Caco-2 (cell line): ENCODE results near the gene ZNF785. TPM values are rescaled to one million over a fixed set of nuclear protein-coding genes. Genes with fewer than 3 reads are reported as not detected.
A peak's percentile ranks its signal among the peaks of the same experiment; 100 is the strongest.

ENCODE experiments used
- BruUV-seq: library from RNA; stranded (reverse); fragments of 400-500 nt; replicated peaks from 2 replicates; lab custom pipeline; 2021; lab: Mats Ljungman, UMichigan
- CTCF ChIA-PET: fragments of 300-600 bp; sonication (Branson Sonifier 250); formaldehyde crosslinking; loops from one replicate; lab custom pipeline; 2022; ENCODE audit warnings: antibody characterized with exemption; lab: Charles Lee
- POLR2A ChIA-PET: fragments of 300-600 bp; sonication (Branson Sonifier 250); formaldehyde crosslinking; loops from one replicate; lab custom pipeline; 2022; ENCODE audit warnings: antibody characterized with exemption; lab: Charles Lee
- DNase-seq, 2 experiments: peaks; one replicate each; pipeline versions ENCODE4 v3.0.0 to v3.0.0-alpha.2; 2020 to 2022
- H3K27me3 ChIP-seq: replicated peaks from 2 replicates; pipeline ENCODE4 v1.6.0; 2011; ENCODE audit warnings: low read length; ENCODE audit not compliant: control insufficient read depth, insufficient read depth
- H3K36me3 ChIP-seq: 2 replicates; pipeline ENCODE4 v1.5.1; 2011; ENCODE audit warnings: low read length; ENCODE audit not compliant: control insufficient read depth, insufficient read depth
- H3K4me1 ChIP-seq: fragments of 250-450 bp; sonication (Bioruptor Pico); 2 replicates; pipeline ENCODE4 v1.5.1; 2020; ENCODE audit warnings: mild to moderate bottlenecking
- H3K4me3 ChIP-seq: 2 replicates; pipeline ENCODE4 v1.5.1; 2011; ENCODE audit warnings: low read depth, mild to moderate bottlenecking, control low read depth, low read length
- H3K9me3 ChIP-seq: fragments of 250-450 bp; sonication (Bioruptor Pico); 2 replicates; pipeline ENCODE4 v1.5.1; 2020; ENCODE audit warnings: mild to moderate bottlenecking, moderate library complexity
- H3K27ac Mint-ChIP-seq: one replicate; pipeline ENCODE4 v1.8.0; 2022; ENCODE audit warnings: mixed read lengths; ENCODE audit not compliant: unreplicated experiment
- H3K27me3 Mint-ChIP-seq: one replicate; pipeline ENCODE4 v1.8.0; 2022; ENCODE audit warnings: mixed read lengths; ENCODE audit not compliant: insufficient read depth, unreplicated experiment
- H3K36me3 Mint-ChIP-seq: one replicate; pipeline ENCODE4 v1.8.0; 2022; ENCODE audit warnings: mild to moderate bottlenecking, mixed read lengths; ENCODE audit not compliant: insufficient read depth, unreplicated experiment
- H3K4me1 Mint-ChIP-seq: one replicate; pipeline ENCODE4 v1.8.0; 2022; ENCODE audit warnings: low read depth, mixed read lengths; ENCODE audit not compliant: unreplicated experiment
- H3K4me3 Mint-ChIP-seq: one replicate; pipeline ENCODE4 v1.8.0; 2022; ENCODE audit warnings: mild to moderate bottlenecking, moderate library complexity, mixed read lengths; ENCODE audit not compliant: unreplicated experiment
- H3K9me3 Mint-ChIP-seq: one replicate; pipeline ENCODE4 v1.8.0; 2022; ENCODE audit warnings: mixed read lengths; ENCODE audit not compliant: unreplicated experiment
- intact Hi-C: fragments of 100-400 bp; cut with micrococcal nuclease; formaldehyde crosslinking; loops from one replicate; pipeline ENCODE4 v1.10.0; 2022; ENCODE audit not compliant: unreplicated experiment
- total RNA-seq: library from RNA; stranded (reverse); gene quantifications from 2 replicates; pipeline ENCODE4 v1.2.3, GENCODE V29; 2022
- TF ChIP-seq, protein P1 (sequence below), 2 experiments: fragments of 200-600 bp in 1 of 2; IDR thresholded peaks; 1 replicate in 1 of 2; 2 replicates in 1 of 2; pipeline versions ENCODE4 v1.5.1 to v1.8.0; 2011 to 2022; ENCODE audit warnings: antibody characterized with exemption in 1 of 2, control low read depth in 1 of 2, inconsistent platforms in 1 of 2, low read depth in 1 of 2, low read length in 1 of 2, mild to moderate bottlenecking in 1 of 2, moderate library complexity in 1 of 2; ENCODE audit not compliant: insufficient read depth in 1 of 2, severe bottlenecking in 1 of 2, unreplicated experiment in 1 of 2

The ZNF785 gene
- total RNA-seq, 1 experiment from 2014 or later = 13.5 TPM

- no peak overlapping the region for H3K4me3 ChIP-seq
These were observed 3.2 kb upstream of the ZNF785 start for GRCh38 chr16:30588651-30589050.

DNA sequence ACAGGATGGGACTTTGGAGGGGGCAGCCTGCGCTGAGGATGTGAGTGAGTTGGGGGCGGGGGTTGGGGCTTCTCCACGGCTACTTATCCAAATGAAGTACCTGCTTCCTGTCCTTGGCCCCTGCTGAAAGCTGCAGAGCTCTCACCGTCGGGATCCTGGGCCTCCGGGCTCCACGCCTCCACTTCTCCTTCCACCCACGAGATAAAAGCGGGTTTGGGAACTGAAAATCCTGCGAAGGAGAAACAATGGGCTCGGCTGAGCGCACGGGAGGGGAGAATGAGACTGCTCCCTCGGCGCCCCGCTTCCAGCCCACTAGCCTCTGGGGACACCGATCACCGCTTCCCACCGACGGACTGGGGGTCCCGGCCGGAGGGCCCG lies 486 bp downstream of the ZNF785 start:
- Histone ChIP-seq H3K4me3 (peak overlapping the region; percentile 69), H3K36me3 (peaks cover 2% of the 10 kb centered on the region; the same call in 1 of the 2 replicates), H3K4me1 (no peaks in the 10 kb centered on the region), H3K9me3 (no peaks in the 10 kb centered on the region), H3K27me3 (no peaks in the 10 kb centered on the region)
- no peaks in the 10 kb centered on the region for H3K27me3 Mint-ChIP-seq
- POLR2A ChIA-PET = interaction anchor here (0.7 to 2.9 kb wide), 5 partner anchors 13 to 214 kb away, joined by 3 to 19 read pairs (median 4); partner anchors contain the start of genes ZNF688 and ZNF747
- no peaks in the 10 kb centered on the region for H3K4me1 Mint-ChIP-seq
- intact Hi-C loops = loop anchor here (1.0 to 2.0 kb wide), 2 partner anchors 13 to 50 kb away; no protein-coding TSS in a partner anchor
- peak overlapping the region; percentile 91 for H3K27ac Mint-ChIP-seq
- DNase-seq = no peak
- no peaks in the 10 kb centered on the region for H3K9me3 Mint-ChIP-seq
- TF ChIP-seq, protein P1, sequence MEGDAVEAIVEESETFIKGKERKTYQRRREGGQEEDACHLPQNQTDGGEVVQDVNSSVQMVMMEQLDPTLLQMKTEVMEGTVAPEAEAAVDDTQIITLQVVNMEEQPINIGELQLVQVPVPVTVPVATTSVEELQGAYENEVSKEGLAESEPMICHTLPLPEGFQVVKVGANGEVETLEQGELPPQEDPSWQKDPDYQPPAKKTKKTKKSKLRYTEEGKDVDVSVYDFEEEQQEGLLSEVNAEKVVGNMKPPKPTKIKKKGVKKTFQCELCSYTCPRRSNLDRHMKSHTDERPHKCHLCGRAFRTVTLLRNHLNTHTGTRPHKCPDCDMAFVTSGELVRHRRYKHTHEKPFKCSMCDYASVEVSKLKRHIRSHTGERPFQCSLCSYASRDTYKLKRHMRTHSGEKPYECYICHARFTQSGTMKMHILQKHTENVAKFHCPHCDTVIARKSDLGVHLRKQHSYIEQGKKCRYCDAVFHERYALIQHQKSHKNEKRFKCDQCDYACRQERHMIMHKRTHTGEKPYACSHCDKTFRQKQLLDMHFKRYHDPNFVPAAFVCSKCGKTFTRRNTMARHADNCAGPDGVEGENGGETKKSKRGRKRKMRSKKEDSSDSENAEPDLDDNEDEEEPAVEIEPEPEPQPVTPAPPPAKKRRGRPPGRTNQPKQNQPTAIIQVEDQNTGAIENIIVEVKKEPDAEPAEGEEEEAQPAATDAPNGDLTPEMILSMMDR (IDR thresholded peaks at IDR 0.05; ENCODE audit: insufficient read depth in 1 of 2, low read depth in 1 of 2, low read length in 1 of 2, severe bottlenecking in 1 of 2, unreplicated experiment in 1 of 2) = no peak
- H3K36me3 Mint-ChIP-seq = peaks cover 36% of the 10 kb centered on the region
- BruUV-seq = no TSS peak
- CTCF ChIA-PET = interaction anchor here (0.7 to 2.4 kb wide), 4 partner anchors 13 to 155 kb away, joined by 4 to 10 read pairs (median 6); partner anchors contain the start of genes DCTPP1, ZNF688 and ZNF764
- H3K4me3 Mint-ChIP-seq = peak overlapping the region; percentile 91

More at GRCh38 chr16:30588651-30589050, 3.2 kb upstream of the ZNF785 start:
- Histone ChIP-seq H3K9me3 (no peaks in the 10 kb centered on the region), H3K27me3 (no peaks in the 10 kb centered on the region), H3K36me3 (peaks cover 2% of the 10 kb centered on the region; the same call in 1 of the 2 replicates), H3K4me1 (no peaks in the 10 kb centered on the region)
- BruUV-seq = no TSS peak
- H3K36me3 Mint-ChIP-seq = peaks cover 14% of the 10 kb centered on the region
- DNase-seq = no peak
- intact Hi-C loops = no loop called here
- no peaks in the 10 kb centered on the region for H3K27me3 Mint-ChIP-seq
- H3K4me3 Mint-ChIP-seq = no peak overlapping the region
- ChIA-PET POLR2A (no interaction called here), CTCF (no interaction called here)
- H3K4me1 Mint-ChIP-seq = no peaks in the 10 kb centered on the region
- no peaks in the 10 kb centered on the region for H3K9me3 Mint-ChIP-seq
- TF ChIP-seq, protein P1 (IDR thresholded peaks at IDR 0.05; ENCODE audit: insufficient read depth in 1 of 2, low read depth in 1 of 2, low read length in 1 of 2, severe bottlenecking in 1 of 2, unreplicated experiment in 1 of 2) = no peak
- H3K27ac Mint-ChIP-seq = no peak overlapping the region

- no peaks in the 10 kb centered on the region for H3K4me1 ChIP-seq
- H3K27me3 ChIP-seq = no peaks in the 10 kb centered on the region
- Mint-ChIP-seq H3K36me3 (peaks cover 37% of the 10 kb centered on the region), H3K27me3 (no peaks in the 10 kb centered on the region), H3K9me3 (no peaks in the 10 kb centered on the region), H3K4me1 (no peaks in the 10 kb centered on the region), H3K27ac (no peak overlapping the region), H3K4me3 (no peak overlapping the region)
- no peaks in the 10 kb centered on the region for H3K9me3 ChIP-seq
- TF ChIP-seq, protein P1 (IDR thresholded peaks at IDR 0.05; ENCODE audit: insufficient read depth in 1 of 2, low read depth in 1 of 2, low read length in 1 of 2, severe bottlenecking in 1 of 2, unreplicated experiment in 1 of 2) = no peak
- no peak for DNase-seq
- intact Hi-C loops = no loop called here
- BruUV-seq = no TSS peak
- POLR2A ChIA-PET = no interaction called here
- no peak overlapping the region for H3K4me3 ChIP-seq
- peaks cover 2% of the 10 kb centered on the region; the same call in 1 of the 2 replicates for H3K36me3 ChIP-seq
- CTCF ChIA-PET = no interaction called here
These were observed 2.7 kb downstream of the ZNF785 start for GRCh38 chr16:30582611-30583340.
